B cell (primary cell): Measurements from ENCODE around the gene HS3ST3A1.

Source experiments
- EZH2 ChIP-seq: IDR thresholded peaks from 2 replicates; pipeline ENCODE4 v1.6.1; 2012; ENCODE audit warnings: borderline replicate concordance, low read depth, mild to moderate bottlenecking, moderate library complexity, low read length; ENCODE audit not compliant: insufficient read depth, poor library complexity, severe bottlenecking
- TF ChIP-seq, protein P1 (sequence below): fragments of 200-600 bp; IDR thresholded peaks from one replicate; pipeline ENCODE4 v1.8.0; 2022; ENCODE audit warnings: antibody characterized with exemption, mild to moderate bottlenecking

DNA sequence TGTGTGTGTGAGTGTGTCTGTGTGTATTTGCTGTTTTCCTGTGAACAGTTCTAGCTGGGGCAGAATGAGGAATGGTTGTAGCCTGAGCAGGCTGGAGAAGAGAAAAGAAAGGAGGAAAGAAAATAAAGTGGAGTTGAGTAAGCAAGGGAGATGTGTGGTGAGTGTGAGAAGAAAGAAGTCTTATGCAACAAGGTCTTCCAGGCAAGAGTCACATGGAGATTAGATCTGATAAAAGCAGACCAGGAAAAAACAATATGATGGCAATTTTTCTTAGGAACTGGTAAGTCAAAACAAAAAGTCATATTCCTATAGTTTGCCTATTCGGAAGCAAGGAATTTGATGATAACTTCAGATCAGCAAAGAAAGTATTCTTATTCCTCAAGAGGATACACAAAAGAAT lies 125.0 kb downstream of the HS3ST3A1 start:
- TF ChIP-seq, protein P1, sequence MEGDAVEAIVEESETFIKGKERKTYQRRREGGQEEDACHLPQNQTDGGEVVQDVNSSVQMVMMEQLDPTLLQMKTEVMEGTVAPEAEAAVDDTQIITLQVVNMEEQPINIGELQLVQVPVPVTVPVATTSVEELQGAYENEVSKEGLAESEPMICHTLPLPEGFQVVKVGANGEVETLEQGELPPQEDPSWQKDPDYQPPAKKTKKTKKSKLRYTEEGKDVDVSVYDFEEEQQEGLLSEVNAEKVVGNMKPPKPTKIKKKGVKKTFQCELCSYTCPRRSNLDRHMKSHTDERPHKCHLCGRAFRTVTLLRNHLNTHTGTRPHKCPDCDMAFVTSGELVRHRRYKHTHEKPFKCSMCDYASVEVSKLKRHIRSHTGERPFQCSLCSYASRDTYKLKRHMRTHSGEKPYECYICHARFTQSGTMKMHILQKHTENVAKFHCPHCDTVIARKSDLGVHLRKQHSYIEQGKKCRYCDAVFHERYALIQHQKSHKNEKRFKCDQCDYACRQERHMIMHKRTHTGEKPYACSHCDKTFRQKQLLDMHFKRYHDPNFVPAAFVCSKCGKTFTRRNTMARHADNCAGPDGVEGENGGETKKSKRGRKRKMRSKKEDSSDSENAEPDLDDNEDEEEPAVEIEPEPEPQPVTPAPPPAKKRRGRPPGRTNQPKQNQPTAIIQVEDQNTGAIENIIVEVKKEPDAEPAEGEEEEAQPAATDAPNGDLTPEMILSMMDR, result no peak
- TF ChIP-seq EZH2, result no peak
